A673 (cell line): ENCODE measurements around the gene ATG7.

ENCODE experiments used
- CTCF ChIP-seq: fragments of 300-800, 200-600 bp; sonication (generic); conservative IDR thresholded peaks from 2 replicates; pipeline ENCODE4 v1.5.1; 2017; ENCODE audit warnings: low read depth, mild to moderate bottlenecking, antibody characterized with exemption, low read length, moderate library complexity, mixed read lengths
- EZH2 ChIP-seq: fragments of 200-600 bp; sonication (generic); IDR thresholded peaks from 2 replicates; pipeline ENCODE4 v1.6.1; 2017; ENCODE audit warnings: borderline replicate concordance, low read depth, mild to moderate bottlenecking, mixed read lengths, antibody characterized with exemption, low read length; ENCODE audit not compliant: poor library complexity, severe bottlenecking

- TF ChIP-seq CTCF (no peak), EZH2 (no peak)
These were observed 329.4 kb downstream of the ATG7 start for GRCh38 chr3:11601446-11602238.
